ENCODE measurements around the gene ABCG4. TPM values are rescaled to one million over a fixed set of nuclear protein-coding genes. Genes with fewer than 3 reads are reported as not detected.
"Not testable (repeated sequence)": the region's sequence is repeated elsewhere in the genome, so short reads cannot be mapped to it uniquely, and the experiment has no call there.

The ABCG4 gene
- total RNA-seq, 2 experiments from 2014 or later = 0.08 TPM; not detected in 1

GRCh38 chr11:119126675-119127268 is 22.1 kb upstream of the ABCG4 start:
- no peak for ATAC-seq (ENCODE audit: poor library complexity)
- ChIA-PET CTCF (interaction anchor here (0.7 kb wide), 1 partner anchor 157 kb away, joined by 3 read pairs; no protein-coding TSS in a partner anchor), POLR2A (interaction anchor here (0.7 to 1.6 kb wide), 2 partner anchors 11 to 32 kb away, joined by 3 to 5 read pairs; a partner anchor contains a TSS)
- H3K4me1 Mint-ChIP-seq (ENCODE audit: low read depth) = peaks cover 34% of the 10 kb centered on the region
- Histone ChIP-seq H3K27ac (ENCODE audit: low read depth in 1 of 2, low read length in 2 of 2) (no peak overlapping the region), H3K27me3 (ENCODE audit: control insufficient read depth in 1 of 2, insufficient read depth in 2 of 2, low read length in 2 of 2) (no peaks in the 10 kb centered on the region), H3K4me3 (ENCODE audit: low read length) (no peak overlapping the region), H3K36me3 (ENCODE audit: insufficient read depth, low read length) (peaks cover 58% of the 10 kb centered on the region), H3K4me1 (ENCODE audit: insufficient read depth, low read length) (peaks cover 18% of the 10 kb centered on the region), H3K9me3 (ENCODE audit: control insufficient read depth in 1 of 2, insufficient read depth in 1 of 2, low read length in 2 of 2) (no peaks in the 10 kb centered on the region)
- H3K9me3 Mint-ChIP-seq = no peaks in the 10 kb centered on the region
- H3K27ac Mint-ChIP-seq = peak overlapping the region; percentile 72
- no peak for TF ChIP-seq CTCF (IDR thresholded peaks at IDR 0.05)
- intact Hi-C loops (cut with DNase I, micrococcal nuclease) = no loop called here
- H3K36me3 Mint-ChIP-seq (ENCODE audit: low read depth) = peaks cover 67% of the 10 kb centered on the region
- H3K4me3 Mint-ChIP-seq = no peak overlapping the region
- no peak for DNase-seq
- H3K27me3 Mint-ChIP-seq = no peaks in the 10 kb centered on the region

- TF ChIP-seq CTCF (IDR thresholded peaks at IDR 0.05) = no peak
- Histone ChIP-seq H3K36me3 (ENCODE audit: insufficient read depth, low read length) (peaks cover 74% of the 10 kb centered on the region), H3K27me3 (ENCODE audit: control insufficient read depth in 1 of 2, insufficient read depth in 2 of 2, low read length in 2 of 2) (no peaks in the 10 kb centered on the region), H3K9me3 (ENCODE audit: control insufficient read depth in 1 of 2, insufficient read depth in 1 of 2, low read length in 2 of 2) (no peaks in the 10 kb centered on the region), H3K4me3 (ENCODE audit: low read length) (no peak overlapping the region), H3K4me1 (ENCODE audit: insufficient read depth, low read length) (peaks cover 6% of the 10 kb centered on the region), H3K27ac (ENCODE audit: low read depth in 1 of 2, low read length in 2 of 2) (no peak overlapping the region)
- H3K27ac Mint-ChIP-seq = no peak overlapping the region
- intact Hi-C loops (cut with DNase I, micrococcal nuclease) = no loop called here
- peaks cover 9% of the 10 kb centered on the region for H3K4me1 Mint-ChIP-seq (ENCODE audit: low read depth)
- no peak overlapping the region for H3K4me3 Mint-ChIP-seq
- no peaks in the 10 kb centered on the region for H3K27me3 Mint-ChIP-seq
- peaks cover 65% of the 10 kb centered on the region for H3K36me3 Mint-ChIP-seq (ENCODE audit: low read depth)
- no peaks in the 10 kb centered on the region for H3K9me3 Mint-ChIP-seq
- no peak for DNase-seq
- ChIA-PET CTCF (interaction anchor here (0.6 kb wide), 1 partner anchor 84 kb away, joined by 3 read pairs; no protein-coding TSS in a partner anchor), POLR2A (interaction anchor here (1.0 kb wide), 1 partner anchor 15 kb away, joined by 4 read pairs; no protein-coding TSS in a partner anchor)
- ATAC-seq (ENCODE audit: poor library complexity) = no peak
Observed at GRCh38 chr11:119130662-119131061, 18.2 kb upstream of the ABCG4 start.

GRCh38 chr11:119134389-119134978 is 14.4 kb upstream of the ABCG4 start:
- peaks cover 8% of the 10 kb centered on the region for H3K27me3 Mint-ChIP-seq
- H3K4me1 Mint-ChIP-seq (ENCODE audit: low read depth) = no peaks in the 10 kb centered on the region
- POLR2A ChIA-PET = interaction anchor here (0.9 kb wide), 1 partner anchor 92 kb away, joined by 3 read pairs; no protein-coding TSS in a partner anchor
- TF ChIP-seq CTCF (IDR thresholded peaks at IDR 0.05) = peak; percentile 18
- no peak for ATAC-seq (ENCODE audit: poor library complexity)
- no peak overlapping the region for H3K27ac Mint-ChIP-seq
- CTCF ChIA-PET = interaction anchor here (1.0 to 1.1 kb wide), 3 partner anchors 9 to 28 kb away, joined by 3 read pairs; partner anchors contain the start of genes C2CD2L and HINFP
- H3K36me3 Mint-ChIP-seq (ENCODE audit: low read depth) = peaks cover 45% of the 10 kb centered on the region
- peak in 2 of 14 experiments; percentile 39 to 46 for DNase-seq
- intact Hi-C loops (cut with DNase I, micrococcal nuclease) = no loop called here
- Histone ChIP-seq H3K36me3 (ENCODE audit: insufficient read depth, low read length) (peaks cover 53% of the 10 kb centered on the region), H3K4me1 (ENCODE audit: insufficient read depth, low read length) (no peaks in the 10 kb centered on the region), H3K4me3 (ENCODE audit: low read length) (no peak overlapping the region), H3K9me3 (ENCODE audit: control insufficient read depth in 1 of 2, insufficient read depth in 1 of 2, low read length in 2 of 2) (no peaks in the 10 kb centered on the region), H3K27me3 (ENCODE audit: control insufficient read depth in 1 of 2, insufficient read depth in 2 of 2, low read length in 2 of 2) (no peaks in the 10 kb centered on the region), H3K27ac (ENCODE audit: low read depth in 1 of 2, low read length in 2 of 2) (no peak overlapping the region)
- no peaks in the 10 kb centered on the region for H3K9me3 Mint-ChIP-seq
- no peak overlapping the region for H3K4me3 Mint-ChIP-seq

- H3K4me3 ChIP-seq (ENCODE audit: low read length); H3K4me1 Mint-ChIP-seq (ENCODE audit: low read depth); H3K4me1 ChIP-seq (ENCODE audit: insufficient read depth, low read length); H3K27ac Mint-ChIP-seq; H3K36me3 ChIP-seq (ENCODE audit: insufficient read depth, low read length); DNase-seq; H3K4me3 Mint-ChIP-seq; H3K9me3 Mint-ChIP-seq; H3K9me3 ChIP-seq (ENCODE audit: control insufficient read depth in 1 of 2, insufficient read depth in 1 of 2, low read length in 2 of 2); H3K36me3 Mint-ChIP-seq (ENCODE audit: low read depth); ATAC-seq (ENCODE audit: poor library complexity); H3K27ac ChIP-seq (ENCODE audit: low read depth in 1 of 2, low read length in 2 of 2); CTCF ChIA-PET; intact Hi-C loops (cut with DNase I, micrococcal nuclease); H3K27me3 ChIP-seq (ENCODE audit: control insufficient read depth in 1 of 2, insufficient read depth in 2 of 2, low read length in 2 of 2); POLR2A ChIA-PET: not testable (repeated sequence)
- peaks cover 21% of the 10 kb centered on the region for H3K27me3 Mint-ChIP-seq
Observed at GRCh38 chr11:119139276-119139675, 9.6 kb upstream of the ABCG4 start.

Data from CD4-positive, alpha-beta T cell (primary cell).